H9 (cell line): Measurements from ENCODE around the gene TUBB2A. TPM values are rescaled to one million over a fixed set of nuclear protein-coding genes. Genes with fewer than 3 reads are reported as not detected.
"Not testable (repeated sequence)": the region's sequence is repeated elsewhere in the genome, so short reads cannot be mapped to it uniquely, and the experiment has no call there.

Experiments used
- DNase-seq: peaks from one replicate; pipeline ENCODE4 v3.0.0-alpha.2; 2017
- H2AFZ ChIP-seq: one replicate; pipeline ENCODE4 v1.6.1; 2013; ENCODE audit warnings: mild to moderate bottlenecking, low read length, control low read depth, moderate library complexity
- H2AK5ac ChIP-seq: 2 replicates; pipeline ENCODE4 v1.6.1; 2013; ENCODE audit warnings: low read length, control low read depth, mixed read lengths; ENCODE audit not compliant: insufficient read length
- H2BK120ac ChIP-seq: one replicate; pipeline ENCODE4 v1.6.1; 2013; ENCODE audit warnings: low read depth, mild to moderate bottlenecking, low read length, control low read depth, inconsistent platforms; ENCODE audit not compliant: poor library complexity, severe bottlenecking
- H2BK12ac ChIP-seq: 2 replicates; pipeline ENCODE4 v1.6.1; 2013; ENCODE audit warnings: low read length, control low read depth, mixed read lengths, low read depth; ENCODE audit not compliant: insufficient read length
- H2BK15ac ChIP-seq: 2 replicates; pipeline ENCODE4 v1.6.1; 2013; ENCODE audit warnings: low read depth, low read length, control low read depth
- H2BK20ac ChIP-seq: one replicate; pipeline ENCODE4 v1.6.1; 2013; ENCODE audit warnings: low read depth, mild to moderate bottlenecking, low read length, control low read depth, inconsistent platforms; ENCODE audit not compliant: poor library complexity, severe bottlenecking
- H2BK5ac ChIP-seq: 2 replicates; pipeline ENCODE4 v1.6.1; 2013; ENCODE audit warnings: low read length, control low read depth, mixed read lengths; ENCODE audit not compliant: insufficient read length
- H3K14ac ChIP-seq: 2 replicates; pipeline ENCODE4 v1.6.1; 2013; ENCODE audit warnings: low read length, control low read depth; ENCODE audit not compliant: insufficient read depth
- H3K18ac ChIP-seq: 2 replicates; pipeline ENCODE4 v1.6.1; 2013; ENCODE audit warnings: low read depth, mild to moderate bottlenecking, mixed read lengths, low read length, control low read depth; ENCODE audit not compliant: insufficient read length
- H3K23ac ChIP-seq: 2 replicates; pipeline ENCODE4 v1.6.1; 2013; ENCODE audit warnings: low read length, control low read depth, mixed read lengths, low read depth; ENCODE audit not compliant: insufficient read length
- H3K23me2 ChIP-seq: 2 replicates; pipeline ENCODE4 v1.6.1; 2013; ENCODE audit warnings: low read depth, mild to moderate bottlenecking, mixed read lengths, low read length, control low read depth; ENCODE audit not compliant: insufficient read length, poor library complexity, severe bottlenecking
- H3K27ac ChIP-seq: 2 replicates; pipeline ENCODE4 v1.5.1; 2013; ENCODE audit warnings: low read length, control low read depth, mixed read lengths, low read depth; ENCODE audit not compliant: insufficient read length
- H3K27me3 ChIP-seq: 2 replicates; pipeline ENCODE4 v1.6.1; 2013; ENCODE audit warnings: low read length, control low read depth, inconsistent platforms; ENCODE audit not compliant: insufficient read depth
- H3K4ac ChIP-seq: 2 replicates; pipeline ENCODE4 v1.6.1; 2013; ENCODE audit warnings: low read depth, mild to moderate bottlenecking, control low read depth, inconsistent platforms, low read length, moderate library complexity
- H3K4me1 ChIP-seq: 2 replicates; pipeline ENCODE4 v1.6.1; 2013; ENCODE audit warnings: low read length, control low read depth, inconsistent platforms; ENCODE audit not compliant: insufficient read depth
- H3K4me2 ChIP-seq: 2 replicates; pipeline ENCODE4 v1.6.1; 2013; ENCODE audit warnings: low read length, control low read depth, mixed read lengths; ENCODE audit not compliant: insufficient read length, insufficient read depth
- H3K56ac ChIP-seq: 2 replicates; pipeline ENCODE4 v1.6.1; 2013; ENCODE audit warnings: low read depth, mild to moderate bottlenecking, mixed read lengths, low read length, control low read depth; ENCODE audit not compliant: insufficient read length
- H3K79me1 ChIP-seq: 2 replicates; pipeline ENCODE4 v1.6.1; 2013; ENCODE audit warnings: low read depth, mild to moderate bottlenecking, moderate library complexity, low read length, control low read depth, inconsistent platforms; ENCODE audit not compliant: insufficient read depth, poor library complexity, severe bottlenecking
- H3K79me2 ChIP-seq: 2 replicates; pipeline ENCODE4 v1.6.1; 2013; ENCODE audit warnings: low read length, control low read depth, inconsistent platforms; ENCODE audit not compliant: insufficient read depth
- H3K9ac ChIP-seq: 2 replicates; pipeline ENCODE4 v1.6.1; 2013; ENCODE audit warnings: low read length, control low read depth, mixed read lengths; ENCODE audit not compliant: insufficient read length; ENCODE audit errors: extremely low read depth
- H3K9me3 ChIP-seq: one replicate; pipeline ENCODE4 v1.6.1; 2013; ENCODE audit warnings: low read depth, low read length, inconsistent platforms; ENCODE audit not compliant: control insufficient read depth
- H3T11ph ChIP-seq: one replicate; pipeline ENCODE4 v1.6.1; 2013; ENCODE audit warnings: mild to moderate bottlenecking, low read length, control low read depth, inconsistent platforms
- H4K20me1 ChIP-seq: one replicate; pipeline ENCODE4 v1.6.1; 2013; ENCODE audit not compliant: control insufficient read depth, insufficient read length, insufficient read depth
- H4K5ac ChIP-seq: 2 replicates; pipeline ENCODE4 v1.6.1; 2013; ENCODE audit warnings: low read depth, mild to moderate bottlenecking, mixed read lengths, low read length, control low read depth; ENCODE audit not compliant: insufficient read length
- H4K8ac ChIP-seq: replicated peaks from 2 replicates; pipeline ENCODE4 v1.6.1; 2013; ENCODE audit warnings: low read length, control low read depth, mixed read lengths, low read depth; ENCODE audit not compliant: insufficient read length
- H4K91ac ChIP-seq: 2 replicates; pipeline ENCODE4 v1.6.1; 2013; ENCODE audit warnings: low read depth, mild to moderate bottlenecking, moderate library complexity, mixed read lengths, low read length, control low read depth; ENCODE audit not compliant: insufficient read length
- H3K27ac Mint-ChIP-seq, 3 experiments: 2 replicates in 2 of 3; 3 replicates in 1 of 3; pipeline ENCODE4 v1.8.0; 2020 to 2021; ENCODE audit warnings: mixed read lengths in 3 of 3, mild to moderate bottlenecking in 1 of 3, moderate library complexity in 1 of 3
- H3K27me3 Mint-ChIP-seq: 2 replicates; pipeline ENCODE4 v1.8.0; 2021; ENCODE audit warnings: low read depth, mild to moderate bottlenecking, moderate library complexity, mixed read lengths
- H3K36me3 Mint-ChIP-seq, 3 experiments: 2 replicates in 2 of 3; 3 replicates in 1 of 3; pipeline ENCODE4 v1.8.0; 2020 to 2021; ENCODE audit warnings: low read depth in 3 of 3, mixed read lengths in 3 of 3; ENCODE audit not compliant: insufficient read depth in 1 of 3
- H3K4me1 Mint-ChIP-seq, 2 experiments: 2 replicates each; pipeline ENCODE4 v1.8.0; 2020; ENCODE audit warnings: mixed read lengths in 2 of 2
- H3K4me3 Mint-ChIP-seq, 2 experiments: 2 replicates in 1 of 2; 3 replicates in 1 of 2; pipeline ENCODE4 v1.8.0; 2020 to 2021; ENCODE audit warnings: mild to moderate bottlenecking in 2 of 2, mixed read lengths in 2 of 2, moderate library complexity in 1 of 2
- H3K9me3 Mint-ChIP-seq, 2 experiments: 2 replicates in 1 of 2; 3 replicates in 1 of 2; pipeline ENCODE4 v1.8.0; 2020; ENCODE audit warnings: mild to moderate bottlenecking in 2 of 2, mixed read lengths in 2 of 2, moderate library complexity in 1 of 2
- WGBS: extraction: QIAGEN DNeasy Blood & Tissue Kit; methylation state at CpG from one replicate; pipeline ENCODE4 v1.1.7; 2013; ENCODE audit warnings: missing lambda C conversion rate, low lambda C conversion rate, mixed read lengths; ENCODE audit not compliant: insufficient read length; ENCODE audit errors: extremely low coverage; 5-methylcytosine and 5-hydroxymethylcytosine counted together
- total RNA-seq: library from RNA; stranded (reverse); gene quantifications from 2 replicates; pipeline ENCODE4 v1.2.1, GENCODE V29; 2021

TUBB2A gene
- total RNA-seq, 1 experiment from 2014 or later = 258 TPM

DNA sequence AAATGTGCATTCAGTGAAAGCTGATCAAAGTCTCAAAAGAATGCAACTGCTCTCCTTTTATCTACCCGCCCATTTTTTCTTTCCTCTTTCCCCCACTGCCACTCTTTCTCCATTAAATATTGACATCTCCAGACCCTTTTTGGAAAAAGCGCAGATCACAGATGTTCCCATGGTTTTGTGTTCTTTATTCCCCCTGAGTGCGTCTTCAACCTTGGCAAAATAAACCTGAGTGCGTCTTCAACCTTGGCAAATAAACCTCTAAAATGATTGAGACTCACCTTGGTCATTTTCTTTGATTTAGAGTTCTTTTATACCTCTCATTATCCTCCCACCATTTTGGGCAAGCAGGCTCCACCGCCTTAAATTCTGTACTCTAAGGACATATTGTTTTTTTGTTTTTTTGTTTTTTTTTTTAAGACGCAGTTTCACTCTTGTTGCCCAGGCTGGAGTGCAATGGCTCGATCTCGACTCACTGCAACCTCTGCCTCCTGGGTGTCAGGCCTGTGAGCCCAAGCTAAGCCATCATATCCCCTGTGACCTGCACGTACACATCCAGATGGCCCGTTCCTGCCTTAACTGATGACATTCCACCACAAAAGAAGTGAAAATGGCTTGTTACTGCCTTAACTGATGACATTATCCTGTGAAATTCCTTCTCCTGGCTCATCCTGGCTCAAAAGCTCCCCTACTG lies 9.3 kb upstream of the TUBB2A start:
- not testable (repeated sequence) for H3K23me2 ChIP-seq, H2BK20ac ChIP-seq, H3K56ac ChIP-seq, H3K9ac ChIP-seq, H4K20me1 ChIP-seq, H3K4ac ChIP-seq, H2BK5ac ChIP-seq, H3K27me3 ChIP-seq, H3K9me3 ChIP-seq, H3T11ph ChIP-seq, H4K91ac ChIP-seq, H4K8ac ChIP-seq, H2BK15ac ChIP-seq, H3K79me1 ChIP-seq, H3K27me3 Mint-ChIP-seq, H4K5ac ChIP-seq, DNase-seq, H3K23ac ChIP-seq, H3K36me3 Mint-ChIP-seq, H2AFZ ChIP-seq, H3K79me2 ChIP-seq, H3K9me3 Mint-ChIP-seq, H3K14ac ChIP-seq
- Histone ChIP-seq H3K27ac (peak overlapping the region; percentile 100), H3K4me1 (peaks cover 16% of the 10 kb centered on the region), H3K18ac (peak overlapping the region; percentile 8), H3K4me2 (peak overlapping the region; percentile 56), H2AK5ac (peak overlapping the region; percentile 86), H2BK12ac (peak overlapping the region; percentile 30), H2BK120ac (peak overlapping the region; percentile 40)
- peak overlapping the region; percentile 66 to 98 (median 86); a peak in 6 of 7 replicates for H3K27ac Mint-ChIP-seq
- peaks cover 16 to 55% of the 10 kb centered on the region in 2 experiments for H3K4me1 Mint-ChIP-seq
- no CpG with 5 or more reads among the region's 10 CpGs for WGBS
- peak overlapping the region in 1 of 2 experiments; percentile 18; a peak in 4 of 5 replicates for H3K4me3 Mint-ChIP-seq
